Esophagus muscularis mucosa (tissue), 4 donors: ENCODE data around the gene KLHL30.

ENCODE experiments used
- EP300 ChIP-seq: sonication (generic); formaldehyde crosslinking; IDR thresholded peaks from one replicate; pipeline ENCODE4 v1.6.1; 2017; ENCODE audit warnings: antibody characterized with exemption
- POLR2A ChIP-seq: fragments of 450-650 bp; IDR thresholded peaks from one replicate; pipeline ENCODE4 v1.6.1; 2017; ENCODE audit warnings: antibody characterized with exemption, moderate library complexity, mild to moderate bottlenecking, low read depth
- TF ChIP-seq, protein P1 (sequence below), 3 experiments: fragments of 200-600 bp in 2 of 3; fragments of 450-650 bp in 1 of 3; sonication (generic) in 2 of 3; IDR thresholded peaks; one replicate each; pipeline ENCODE4 v1.5.1; 2017 to 2019; ENCODE audit warnings: antibody characterized with exemption in 3 of 3, mild to moderate bottlenecking in 2 of 3, moderate library complexity in 1 of 3

DNA sequence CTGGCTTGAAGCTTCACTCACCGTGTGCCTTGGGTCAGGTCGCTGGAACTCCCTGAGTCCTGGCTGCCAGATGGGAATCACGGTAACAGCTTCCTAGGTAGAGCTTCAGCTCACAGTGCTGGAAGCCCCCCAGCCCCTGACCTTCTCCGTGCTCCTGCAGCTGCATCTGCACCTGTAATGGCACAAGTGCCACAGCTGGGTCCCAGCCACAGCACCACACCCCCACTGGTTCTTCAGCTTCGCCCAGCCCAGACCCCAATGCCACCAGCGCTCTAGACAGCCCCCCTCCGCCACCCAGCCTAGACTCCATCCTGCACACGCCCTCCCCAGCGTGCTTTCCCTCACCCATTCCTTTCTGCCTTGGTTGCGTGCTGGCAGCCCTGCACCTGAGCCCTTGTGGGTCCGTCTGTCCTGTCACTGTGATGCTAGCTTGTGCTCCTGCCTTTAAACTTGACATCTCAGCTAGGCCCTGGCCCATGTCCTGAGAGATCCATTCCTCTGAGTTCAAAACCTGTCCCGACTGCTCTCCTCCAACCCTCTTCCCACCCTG, 45.9 kb upstream of the KLHL30 start:
- TF ChIP-seq EP300 (no peak), POLR2A (no peak)
- TF ChIP-seq, protein P1, sequence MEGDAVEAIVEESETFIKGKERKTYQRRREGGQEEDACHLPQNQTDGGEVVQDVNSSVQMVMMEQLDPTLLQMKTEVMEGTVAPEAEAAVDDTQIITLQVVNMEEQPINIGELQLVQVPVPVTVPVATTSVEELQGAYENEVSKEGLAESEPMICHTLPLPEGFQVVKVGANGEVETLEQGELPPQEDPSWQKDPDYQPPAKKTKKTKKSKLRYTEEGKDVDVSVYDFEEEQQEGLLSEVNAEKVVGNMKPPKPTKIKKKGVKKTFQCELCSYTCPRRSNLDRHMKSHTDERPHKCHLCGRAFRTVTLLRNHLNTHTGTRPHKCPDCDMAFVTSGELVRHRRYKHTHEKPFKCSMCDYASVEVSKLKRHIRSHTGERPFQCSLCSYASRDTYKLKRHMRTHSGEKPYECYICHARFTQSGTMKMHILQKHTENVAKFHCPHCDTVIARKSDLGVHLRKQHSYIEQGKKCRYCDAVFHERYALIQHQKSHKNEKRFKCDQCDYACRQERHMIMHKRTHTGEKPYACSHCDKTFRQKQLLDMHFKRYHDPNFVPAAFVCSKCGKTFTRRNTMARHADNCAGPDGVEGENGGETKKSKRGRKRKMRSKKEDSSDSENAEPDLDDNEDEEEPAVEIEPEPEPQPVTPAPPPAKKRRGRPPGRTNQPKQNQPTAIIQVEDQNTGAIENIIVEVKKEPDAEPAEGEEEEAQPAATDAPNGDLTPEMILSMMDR (IDR thresholded peaks at IDR 0.05), result no peak
